ENCODE measurements around the gene MANEA.
"Not testable (repeated sequence)": the region's sequence is repeated elsewhere in the genome, so short reads cannot be mapped to it uniquely, and the experiment has no call there.

The MANEA gene, protein sequence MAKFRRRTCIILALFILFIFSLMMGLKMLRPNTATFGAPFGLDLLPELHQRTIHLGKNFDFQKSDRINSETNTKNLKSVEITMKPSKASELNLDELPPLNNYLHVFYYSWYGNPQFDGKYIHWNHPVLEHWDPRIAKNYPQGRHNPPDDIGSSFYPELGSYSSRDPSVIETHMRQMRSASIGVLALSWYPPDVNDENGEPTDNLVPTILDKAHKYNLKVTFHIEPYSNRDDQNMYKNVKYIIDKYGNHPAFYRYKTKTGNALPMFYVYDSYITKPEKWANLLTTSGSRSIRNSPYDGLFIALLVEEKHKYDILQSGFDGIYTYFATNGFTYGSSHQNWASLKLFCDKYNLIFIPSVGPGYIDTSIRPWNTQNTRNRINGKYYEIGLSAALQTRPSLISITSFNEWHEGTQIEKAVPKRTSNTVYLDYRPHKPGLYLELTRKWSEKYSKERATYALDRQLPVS

DNA sequence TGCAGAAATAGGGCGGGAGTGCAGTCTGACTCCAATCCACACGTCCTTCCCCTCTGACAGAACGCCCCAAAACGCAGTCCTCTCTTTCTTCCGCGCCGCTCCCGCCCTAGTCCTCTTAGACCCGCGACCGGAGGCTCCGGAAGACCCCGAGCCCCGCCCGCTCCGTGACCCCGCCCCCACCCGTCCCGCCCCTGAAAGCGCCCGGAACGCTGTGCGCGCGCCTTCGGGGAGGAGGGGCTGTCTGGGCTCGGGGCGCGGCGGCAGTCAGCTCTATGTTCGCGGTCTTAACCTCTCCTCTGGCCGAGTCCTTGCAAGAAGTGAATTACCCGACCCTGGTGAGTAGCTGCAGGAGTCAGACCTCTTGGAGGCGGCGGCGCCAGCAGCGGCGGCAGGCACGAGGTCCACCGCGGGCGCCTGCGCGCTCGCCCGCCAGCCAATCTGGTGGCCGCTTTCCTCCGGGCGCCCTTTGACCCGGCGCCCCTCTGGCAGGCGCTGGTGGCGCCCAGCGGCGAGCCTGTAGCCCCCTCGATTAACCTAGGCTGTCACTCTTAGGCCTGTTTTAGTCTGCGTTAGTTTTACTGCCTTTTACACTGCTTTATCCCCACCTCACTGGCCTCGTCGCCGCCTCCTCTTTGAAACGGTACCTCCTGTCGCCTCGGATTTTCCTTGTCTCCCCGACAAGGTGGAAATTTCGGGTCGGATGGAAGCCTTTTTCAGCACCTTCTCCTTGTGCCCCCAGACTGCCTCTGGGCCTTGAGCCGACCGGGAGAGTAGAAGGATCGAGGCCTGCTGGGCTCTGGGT is at the start of gene MANEA:
TSS of gene MANEA (plus strand) at position 232 of the 802 bp plus-strand sequence. CDS start 8,905 bp downstream, outside the sequence.
- DNase-seq: peak; percentile 94

DNA sequence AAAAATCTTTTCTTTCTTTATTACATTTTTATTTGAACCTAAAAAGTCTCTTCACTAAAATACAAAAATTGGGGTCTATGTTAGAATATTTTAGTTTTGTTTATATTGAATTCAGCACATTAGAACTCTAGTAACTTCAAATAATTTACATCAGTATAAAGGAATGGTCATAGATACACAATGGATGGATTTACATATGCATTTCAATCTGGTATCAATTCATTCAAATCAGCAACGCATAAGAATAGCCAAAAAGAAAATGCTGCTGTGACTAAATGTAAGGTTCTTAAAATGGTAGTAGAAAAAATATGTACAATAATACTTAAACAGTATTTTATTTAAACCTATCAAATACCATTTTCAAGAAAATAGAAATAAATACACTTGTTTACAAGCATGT is 47.6 kb upstream of the MANEA start:
- no peak for DNase-seq

DNA sequence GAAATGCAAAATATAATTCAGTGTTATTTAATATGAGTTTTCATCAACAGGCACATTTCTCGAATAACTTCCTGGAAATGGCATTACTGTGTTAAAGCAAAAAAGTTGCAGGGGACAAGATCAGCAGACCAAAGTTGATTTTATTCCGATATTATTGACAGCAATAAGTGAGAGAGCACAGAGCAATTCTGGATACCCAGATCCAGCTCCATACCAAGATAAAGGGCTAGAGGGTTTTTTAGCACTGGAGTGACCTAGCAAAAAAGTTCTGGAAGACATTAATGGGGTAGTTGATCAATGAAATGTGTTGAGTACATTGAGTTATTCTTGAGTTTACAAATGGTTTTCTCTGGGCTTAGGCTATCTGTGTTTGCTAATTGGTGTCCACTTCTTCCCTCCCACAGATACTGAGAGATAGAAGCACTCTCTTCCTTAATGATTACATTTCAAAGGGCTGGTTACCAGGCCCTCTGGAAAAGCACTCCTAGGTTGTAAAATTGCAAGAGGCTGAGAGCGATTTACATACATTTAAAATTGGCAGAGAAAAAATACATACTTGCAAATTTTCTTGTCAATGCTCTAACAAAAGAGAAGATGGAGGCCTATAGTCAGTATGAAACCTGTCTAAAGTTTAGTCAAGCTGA is 47.0 kb upstream of the MANEA start:
- no peak for DNase-seq

DNA sequence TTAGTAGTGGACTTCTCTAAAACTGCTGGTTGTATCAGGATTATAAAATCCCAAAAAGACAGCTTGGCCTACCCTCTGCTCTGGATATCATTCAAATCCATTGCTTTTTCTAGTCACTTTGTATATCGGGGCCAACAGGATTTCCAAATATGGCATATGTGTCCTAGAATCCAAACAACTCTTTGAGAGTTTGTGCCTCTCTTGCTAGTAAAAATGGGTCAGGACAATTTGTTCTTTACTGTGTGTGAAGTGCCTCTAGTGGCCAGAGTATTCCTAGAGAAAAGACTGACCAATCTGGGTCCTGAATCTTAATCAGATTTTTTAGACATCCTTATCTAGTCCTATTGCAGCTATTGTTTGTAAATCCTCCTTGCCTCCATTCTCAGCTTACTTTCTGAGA is 33.5 kb upstream of the MANEA start:
- DNase-seq: no peak

DNA sequence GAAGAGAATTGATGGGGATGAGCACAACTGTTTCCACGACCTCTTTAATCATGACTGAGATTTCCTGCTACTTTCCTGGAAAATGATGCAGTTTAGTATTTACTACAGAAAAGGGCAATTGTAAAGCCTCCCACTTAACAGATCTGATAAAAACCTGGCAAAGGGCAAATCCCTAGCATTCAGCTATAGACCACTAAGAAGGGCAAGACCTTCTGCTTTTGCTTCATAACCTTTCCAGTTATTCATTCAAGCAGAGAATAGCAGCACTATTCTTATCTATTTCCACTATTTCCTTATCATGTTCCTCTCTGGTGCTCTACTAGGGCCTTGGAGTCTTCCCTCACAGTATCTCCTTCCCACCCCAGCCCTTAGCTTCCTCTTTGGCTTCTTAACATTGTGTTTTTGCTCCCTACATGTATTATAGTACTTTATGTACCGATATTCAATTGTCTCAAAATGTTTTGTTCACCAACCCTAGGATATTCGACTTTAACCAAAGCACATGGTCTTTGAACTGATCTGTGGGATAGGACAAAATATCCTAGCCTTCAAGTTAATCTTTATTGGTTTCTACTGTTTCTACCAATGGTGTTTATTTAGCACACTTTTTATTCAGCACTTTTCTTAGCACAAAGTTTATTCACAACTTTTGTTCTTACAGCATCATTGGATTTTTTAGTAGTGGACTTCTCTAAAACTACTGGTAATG is 32.7 kb upstream of the MANEA start:
- no peak for DNase-seq

DNA sequence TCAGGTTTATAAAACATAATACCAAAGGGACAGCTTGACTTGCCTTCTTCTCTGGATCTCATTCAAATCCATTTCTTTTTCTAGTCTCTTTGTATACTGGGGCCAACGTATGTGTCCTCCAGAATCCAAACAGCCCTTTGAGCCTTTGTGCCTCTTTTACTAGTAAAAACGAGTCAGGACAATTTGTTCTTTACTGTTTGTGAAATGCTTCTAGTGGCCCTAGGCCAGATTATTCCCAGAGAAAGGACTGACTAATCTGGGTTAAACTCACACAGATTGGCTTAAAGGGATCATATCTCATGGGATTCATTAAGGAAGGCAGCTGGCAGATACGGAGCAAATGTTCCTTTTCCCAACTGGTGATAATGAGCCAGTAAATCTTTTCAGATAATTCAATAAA is 32.1 kb upstream of the MANEA start:
- DNase-seq: no peak

DNA sequence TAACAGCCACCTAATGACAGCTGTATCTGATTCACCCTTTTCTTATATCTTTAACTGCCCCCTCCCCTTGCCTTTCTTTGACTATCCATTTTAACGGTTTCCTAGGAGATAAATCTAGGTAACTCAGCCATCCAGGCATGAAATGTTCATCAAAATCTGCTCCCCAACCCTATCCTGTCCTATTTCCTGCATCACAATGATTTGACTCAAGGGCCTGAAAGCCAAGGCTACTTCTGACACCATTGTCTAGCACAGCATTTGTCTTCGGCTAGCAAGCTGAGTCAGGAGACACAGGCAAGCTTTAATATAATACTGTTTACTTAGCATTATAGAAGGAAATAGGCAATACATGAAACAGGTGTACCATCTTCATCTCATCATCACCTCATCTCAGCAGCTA is 31.6 kb upstream of the MANEA start:
- DNase-seq: no peak

DNA sequence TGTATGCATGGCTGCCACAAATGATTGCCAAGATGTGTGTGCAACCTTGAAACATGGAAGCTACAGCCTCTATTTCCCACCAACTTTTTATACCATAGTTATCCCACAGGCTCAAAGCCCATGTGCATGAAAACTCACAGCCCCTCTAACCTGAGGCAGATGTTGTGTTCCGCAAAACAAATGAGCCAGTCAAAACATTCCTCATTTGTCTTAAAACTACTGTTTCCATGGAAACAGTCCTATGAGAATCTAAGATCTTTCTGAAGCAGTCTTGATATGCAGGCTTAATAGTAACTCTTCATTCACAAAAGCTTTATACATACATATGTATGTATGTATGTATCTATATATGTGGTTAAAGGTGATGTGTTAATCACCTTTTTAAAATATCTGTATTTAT is 31.2 kb upstream of the MANEA start:
- DNase-seq: no peak

DNA sequence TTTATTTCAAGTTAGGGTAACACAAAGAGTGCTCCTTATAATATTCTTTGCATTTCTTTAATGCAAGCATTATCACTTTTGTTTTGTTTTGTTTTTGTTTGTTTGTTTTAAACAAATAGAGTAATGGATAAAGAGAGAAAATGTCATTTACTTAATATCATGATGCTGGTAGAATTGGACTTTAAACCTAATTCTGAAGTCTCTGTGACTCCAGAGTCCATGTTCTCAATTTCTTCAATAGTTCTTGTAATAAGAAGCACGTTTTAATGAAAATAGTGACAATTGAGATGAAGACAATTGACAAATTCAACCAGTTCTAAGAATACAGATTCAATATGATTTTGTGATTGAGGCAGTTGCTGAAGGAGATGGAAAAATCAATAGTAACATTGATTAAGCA is 30.3 kb upstream of the MANEA start:
- DNase-seq: no peak

DNA sequence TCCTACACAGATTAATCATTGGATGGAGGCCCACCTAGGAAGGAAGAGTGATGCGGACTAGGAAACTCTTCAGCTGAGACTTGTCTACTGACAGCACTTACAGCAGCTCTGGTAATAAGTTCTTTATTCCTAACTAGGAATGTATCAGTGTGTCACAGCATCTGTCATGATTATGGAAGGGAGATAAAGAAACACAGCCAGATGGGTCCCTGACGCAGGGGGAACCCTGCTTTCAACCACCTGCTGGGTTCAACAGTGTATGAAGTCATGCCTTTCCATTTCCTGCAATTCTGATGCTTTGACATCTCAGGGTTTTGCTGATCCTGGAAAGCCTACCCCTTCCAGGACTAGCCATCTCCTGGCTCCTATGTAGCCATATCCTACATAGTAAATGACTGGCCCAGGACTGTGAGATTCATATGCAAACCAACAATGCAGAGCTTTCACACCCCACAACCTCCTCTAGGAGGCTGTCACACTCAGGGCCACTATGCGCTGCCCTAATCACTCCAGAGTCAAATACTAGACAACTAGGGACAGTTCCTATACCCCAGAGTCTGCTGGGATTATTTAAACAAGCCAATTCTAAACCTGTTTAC is 29.0 kb upstream of the MANEA start:
- no peak for DNase-seq

DNA sequence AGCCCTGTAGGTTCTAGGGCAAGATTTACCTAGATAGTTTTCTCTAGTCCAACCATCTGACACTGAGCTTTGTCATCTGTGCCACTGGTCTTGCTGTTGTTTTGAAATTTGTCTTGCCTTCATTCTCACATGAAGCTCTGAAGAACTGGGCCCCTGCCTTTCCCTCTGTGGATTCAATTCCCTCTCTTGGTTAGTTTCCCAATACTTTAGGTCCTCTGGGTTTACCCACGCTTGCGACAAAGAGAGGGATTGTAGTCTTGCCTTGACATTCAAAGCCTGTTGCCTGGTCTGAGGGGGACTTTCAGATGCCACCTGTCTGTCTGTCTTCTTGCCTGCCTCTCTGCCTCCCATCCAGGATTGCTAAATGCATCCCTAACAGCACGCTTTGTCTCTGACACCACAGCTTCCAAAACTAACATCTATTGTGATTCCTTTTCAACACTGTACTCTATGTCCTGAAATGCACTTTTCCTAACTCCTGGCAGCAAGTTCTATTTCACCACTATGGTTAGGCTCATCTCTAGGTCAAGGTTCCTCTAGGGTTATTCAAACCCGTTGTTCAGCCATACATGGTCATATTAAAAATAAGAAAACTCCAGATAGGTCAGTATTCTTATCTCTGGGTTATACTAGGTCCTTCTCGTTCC is 25.5 kb upstream of the MANEA start:
- no peak for DNase-seq

DNA sequence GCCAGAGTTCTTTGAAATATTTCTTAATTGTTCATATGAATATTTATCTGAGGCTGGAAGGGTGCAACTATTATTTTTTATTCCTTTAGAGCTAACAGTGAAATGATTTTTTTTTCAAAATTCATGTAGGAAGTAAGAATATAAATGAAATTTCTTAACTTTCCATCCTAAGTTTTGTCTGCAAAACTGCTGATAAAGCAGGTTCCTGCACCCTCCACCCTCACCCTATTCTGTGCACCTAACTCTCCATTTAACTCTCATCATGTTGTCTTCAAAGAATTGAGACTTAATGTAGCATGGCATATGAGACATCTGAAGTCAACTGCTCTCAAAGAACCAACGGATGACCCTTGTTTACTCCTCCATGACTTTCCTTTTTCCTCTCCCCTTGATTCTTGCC is 23.5 kb upstream of the MANEA start:
- no peak for DNase-seq

DNA sequence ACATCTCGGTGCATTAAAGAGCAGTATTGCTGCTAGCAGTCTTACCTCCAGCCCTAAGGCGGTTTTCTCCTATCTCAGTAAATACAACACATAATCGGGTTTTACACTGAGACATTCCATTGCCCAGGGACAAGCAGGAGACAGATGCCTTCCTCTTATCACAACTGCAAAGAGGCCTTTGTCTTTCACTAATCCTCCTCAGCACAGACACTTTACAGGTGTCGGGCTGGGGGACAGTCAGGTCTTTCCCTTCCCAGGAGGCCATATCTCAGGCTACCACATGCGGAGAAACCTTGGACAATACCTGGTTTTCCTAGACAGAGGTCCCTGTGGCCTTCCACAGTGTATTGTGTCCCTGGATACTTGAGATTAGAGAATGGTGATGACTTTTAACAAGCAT is 16.4 kb upstream of the MANEA start:
- not testable (repeated sequence) for DNase-seq

DNA sequence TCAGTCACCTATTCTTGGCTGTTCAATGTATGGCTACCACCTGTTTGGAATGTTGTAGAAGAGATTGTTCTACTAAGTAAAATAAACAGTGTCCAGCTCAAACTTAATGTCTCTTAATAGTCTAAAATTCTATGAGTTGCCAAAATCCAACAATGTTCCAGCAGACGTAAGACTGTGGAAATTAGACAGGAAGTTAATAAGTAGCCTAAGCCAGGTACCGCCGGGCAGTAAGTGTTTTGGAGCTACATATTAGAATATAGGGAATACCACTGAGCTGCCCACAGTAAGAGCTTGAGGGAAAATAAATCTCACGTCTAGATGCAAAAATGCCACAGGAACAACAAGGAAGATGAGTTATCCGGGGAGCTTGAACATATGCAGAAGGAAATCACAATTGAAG is 7.8 kb upstream of the MANEA start:
- no peak for DNase-seq

DNA sequence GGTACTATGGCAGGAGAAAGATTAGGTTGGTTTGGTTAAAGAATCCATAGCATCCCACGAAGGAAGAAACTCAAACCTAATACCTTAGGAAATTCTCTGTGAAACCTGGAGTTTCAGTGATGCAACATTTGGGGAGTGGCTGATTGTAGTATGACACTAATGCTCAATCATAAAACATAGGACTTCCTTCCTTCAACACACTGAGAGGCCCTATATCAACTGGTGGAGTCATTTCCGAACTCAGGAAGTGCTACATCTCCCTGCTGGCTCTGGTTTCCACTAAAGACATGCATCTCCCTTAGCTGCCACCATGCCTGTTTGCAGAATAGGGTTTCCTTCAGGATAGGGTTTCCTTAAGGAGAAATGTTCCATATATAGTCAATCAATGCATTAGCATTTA is 5.2 kb upstream of the MANEA start:
- no peak for DNase-seq

DNA sequence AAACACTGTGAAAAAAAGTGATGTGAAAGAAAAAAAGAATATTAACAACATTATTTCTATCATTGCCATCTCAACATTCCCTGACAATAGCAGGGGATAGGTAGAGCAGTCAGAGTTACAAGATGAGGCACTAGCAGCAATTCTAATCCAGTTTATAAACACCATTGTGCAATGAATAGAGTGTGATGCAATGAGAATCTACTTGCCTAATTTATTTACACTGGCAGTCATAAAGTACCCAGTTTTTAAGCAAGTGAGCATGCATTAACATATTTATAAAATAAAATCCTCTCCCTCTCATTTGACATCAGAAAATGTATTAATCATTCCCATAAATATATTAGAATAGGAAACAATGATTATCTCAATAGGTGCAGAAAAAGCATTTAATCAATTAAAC is 2.5 kb upstream of the MANEA start:
- peak; percentile 22 for DNase-seq

DNA sequence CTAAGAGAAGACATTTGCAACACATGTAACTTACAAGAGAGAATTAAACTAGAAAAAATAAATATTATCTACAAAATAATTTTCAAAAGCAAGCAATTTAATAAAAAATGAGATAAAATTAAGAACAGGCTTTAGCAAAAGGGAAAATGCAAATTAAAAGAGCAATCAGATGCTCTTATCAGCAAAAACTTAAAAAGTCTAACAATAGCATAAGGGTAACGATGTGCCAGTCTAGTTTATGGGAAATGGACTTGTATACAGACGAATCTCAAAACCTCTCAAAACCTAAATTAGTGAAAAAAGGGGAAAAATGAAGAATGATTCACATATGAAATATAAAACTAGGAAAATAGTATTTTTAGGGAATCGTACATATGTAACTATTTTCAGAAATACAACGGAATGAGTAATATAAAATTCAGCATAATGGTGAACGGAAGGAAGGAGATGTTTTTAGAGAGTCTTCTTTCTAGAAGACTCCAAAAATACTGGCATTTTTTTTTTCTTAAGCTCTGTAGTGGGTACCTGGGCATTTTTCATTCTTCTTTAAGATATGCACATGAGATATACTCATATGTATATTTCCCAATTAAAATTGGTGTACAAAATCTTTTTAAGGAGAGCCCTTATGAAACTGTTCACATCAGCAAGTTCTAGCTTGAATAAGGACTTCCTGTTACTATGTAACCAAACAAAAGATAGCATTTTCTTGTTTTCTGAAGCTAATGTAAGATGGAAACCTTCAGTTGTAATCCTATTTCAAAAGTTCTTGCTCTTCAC is 927 bp upstream of the MANEA start:
- DNase-seq: peak; percentile 58

DNA sequence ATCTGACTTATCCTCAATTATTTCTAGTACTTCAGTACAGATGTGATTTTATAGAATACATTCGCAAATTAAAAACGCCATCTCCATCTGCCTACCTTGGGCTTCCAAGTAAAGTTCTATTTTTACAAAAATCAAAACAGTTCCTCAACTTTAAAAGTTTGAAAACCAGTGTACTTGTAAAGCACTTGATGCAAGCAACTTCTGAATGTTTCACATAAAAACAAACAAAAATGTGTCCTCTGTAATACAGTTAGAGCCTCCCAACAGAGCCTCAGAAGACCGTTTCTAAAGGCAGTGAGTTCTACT is 384 bp upstream of the MANEA start:
- DNase-seq: no peak

DNA sequence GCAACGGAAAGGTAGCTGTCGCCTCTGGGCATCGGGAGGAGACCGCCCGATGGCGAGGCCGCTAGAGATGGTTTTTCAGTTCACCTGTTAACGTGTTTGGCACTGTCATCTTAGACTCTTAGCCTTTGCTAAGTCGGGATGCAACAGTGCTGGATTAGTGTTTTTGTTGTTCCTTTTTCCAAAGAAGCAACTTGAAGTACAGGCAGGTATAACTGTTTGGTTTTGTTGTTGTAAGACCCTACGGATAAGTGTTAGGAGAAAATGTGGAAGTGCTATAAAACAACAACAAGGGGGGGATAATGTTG is 723 bp downstream of the MANEA start:
- DNase-seq: no peak

DNA sequence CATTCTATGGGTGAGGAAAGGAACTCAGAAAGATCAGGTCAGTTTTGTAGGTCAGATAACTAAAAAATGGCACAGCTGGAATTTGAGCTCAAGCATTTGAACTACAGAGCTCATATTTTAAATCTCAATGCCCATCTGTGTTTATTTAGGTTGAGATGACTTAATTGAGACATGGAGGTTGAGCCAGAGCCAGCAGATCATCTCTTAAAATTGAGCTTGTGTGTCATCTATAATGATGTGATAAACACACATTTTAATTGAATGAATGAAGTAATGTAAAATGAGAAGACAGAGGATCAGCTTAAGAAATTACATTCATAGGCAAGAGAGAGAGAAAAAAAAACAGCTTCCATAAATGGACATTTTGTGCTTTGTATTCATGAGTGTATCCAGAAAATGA is 3.7 kb downstream of the MANEA start:
- DNase-seq: no peak

DNA sequence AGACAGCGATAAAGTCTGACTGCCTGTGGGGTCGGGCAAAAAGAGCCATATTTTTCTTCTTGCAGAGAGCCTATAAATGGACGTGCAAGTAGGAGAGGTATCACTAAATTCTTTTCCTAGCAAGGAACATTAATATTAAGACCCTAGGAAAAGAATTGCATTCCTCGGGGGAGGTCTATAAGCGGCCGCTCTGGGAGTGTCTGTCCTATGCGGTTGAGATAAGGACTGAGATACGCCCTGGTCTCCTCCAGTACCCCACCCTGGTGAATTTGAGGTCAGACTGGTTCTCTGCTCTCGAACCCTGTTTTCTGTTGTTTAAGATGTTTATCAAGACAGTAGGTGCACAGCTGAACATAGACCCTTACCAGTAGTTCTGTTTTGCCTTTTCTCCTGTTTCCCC is 6.9 kb downstream of the MANEA start:
- not testable (repeated sequence) for DNase-seq

DNA sequence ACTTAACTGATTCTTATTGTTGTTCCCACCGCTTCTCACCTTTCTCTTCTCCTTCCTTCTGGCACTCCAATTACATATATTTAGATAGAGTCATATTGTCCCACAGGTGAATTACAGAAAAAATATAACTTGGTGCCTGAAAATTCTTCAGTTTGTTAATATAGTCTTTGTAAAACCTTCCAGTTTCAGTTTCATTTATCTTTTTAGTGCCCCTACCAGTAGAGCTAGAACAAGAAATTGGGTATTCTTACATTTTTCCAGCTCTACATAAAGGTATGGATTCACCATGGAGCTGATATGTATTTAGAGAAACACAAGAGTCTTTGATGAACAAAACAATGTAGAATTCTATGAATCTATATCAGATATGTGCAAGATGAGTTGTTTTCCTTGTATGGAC is 10.7 kb downstream of the MANEA start:
- DNase-seq: no peak
